ENCODE measurements around the gene PRG3. TPM values are rescaled to one million over a fixed set of nuclear protein-coding genes. Genes with fewer than 3 reads are reported as not detected.

The PRG3 gene
- total and polyA plus RNA-seq, 2 experiments from 2014 or later, result not detected

GRCh38 chr11:57358543-57358961, 22.4 kb downstream of the PRG3 start:
- peak overlapping the region; percentile 78; the same call in 1 of the 2 replicates for H3K9ac ChIP-seq
- peak; percentile 29 for DNase-seq
- 71 to 73% methylated on average over 9 of the region's 9 CpGs for WGBS, 2 experiments (ENCODE audit: low coverage in 1 of 2, low lambda C conversion rate in 2 of 2, missing lambda C conversion rate in 2 of 2)

GRCh38 chr11:57357856-57358255, 23.1 kb downstream of the PRG3 start:
- Histone ChIP-seq H3K27me3 (replicated peaks; ENCODE audit: insufficient read depth) (no peaks in the 10 kb centered on the region), H3K4me3 (peak overlapping the region; percentile 50), H3K9me3 (ENCODE audit: low read depth) (no peaks in the 10 kb centered on the region), H3K27ac (peak overlapping the region; percentile 79), H3K79me2 (ENCODE audit: insufficient read depth) (no peaks in the 10 kb centered on the region), H3K4me2 (ENCODE audit: unreplicated experiment) (peak overlapping the region; percentile 45), H4K20me1 (ENCODE audit: insufficient read depth) (no peaks in the 10 kb centered on the region), H3F3A (ENCODE audit: insufficient read depth) (peaks cover 16% of the 10 kb centered on the region), H3K9me2 (ENCODE audit: insufficient read depth) (no peaks in the 10 kb centered on the region), H3K9ac (peak overlapping the region; percentile 78), H3K36me3 (ENCODE audit: low read depth) (no peaks in the 10 kb centered on the region), H3K4me1 (ENCODE audit: insufficient read depth) (peaks cover 11% of the 10 kb centered on the region), H2AFZ (peak overlapping the region; percentile 78)
- in situ Hi-C loops (cut with MboI), result no loop called here
- DNase-seq, result peak; percentile 75
- 4 to 12% methylated on average over 6 of the region's 6 CpGs for WGBS, 2 experiments (ENCODE audit: low coverage in 1 of 2, low lambda C conversion rate in 2 of 2, missing lambda C conversion rate in 2 of 2)
- TF ChIP-seq EZH2 (IDR thresholded peaks at IDR 0.05; ENCODE audit: insufficient read depth, poor library complexity, severe bottlenecking), result no peak
- no peak for TF ChIP-seq EZH2phosphoT487 (IDR thresholded peaks at IDR 0.05; ENCODE audit: insufficient read depth, low read depth)

More at GRCh38 chr11:57358543-57358961, 22.4 kb downstream of the PRG3 start:
- Histone ChIP-seq H3K4me3 (no peak overlapping the region), H3K27ac (no peak overlapping the region), H3K4me1 (ENCODE audit: insufficient read depth) (peaks cover 11% of the 10 kb centered on the region), H3K36me3 (ENCODE audit: low read depth) (no peaks in the 10 kb centered on the region), H3K9me2 (ENCODE audit: insufficient read depth) (no peaks in the 10 kb centered on the region), H3K79me2 (ENCODE audit: insufficient read depth) (no peaks in the 10 kb centered on the region), H3K4me2 (ENCODE audit: unreplicated experiment) (no peak overlapping the region), H2AFZ (no peak overlapping the region), H3K27me3 (replicated peaks; ENCODE audit: insufficient read depth) (no peaks in the 10 kb centered on the region), H4K20me1 (ENCODE audit: insufficient read depth) (no peaks in the 10 kb centered on the region), H3F3A (ENCODE audit: insufficient read depth) (peaks cover 16% of the 10 kb centered on the region), H3K9me3 (ENCODE audit: low read depth) (no peaks in the 10 kb centered on the region)
- TF ChIP-seq EZH2 (IDR thresholded peaks at IDR 0.05; ENCODE audit: insufficient read depth, poor library complexity, severe bottlenecking), result no peak
- in situ Hi-C loops (cut with MboI), result no loop called here

GRCh38 chr11:57357310-57357709, 23.6 kb downstream of the PRG3 start:
- H3K9ac ChIP-seq, result peak overlapping the region; percentile 78
- TF ChIP-seq EZH2 (IDR thresholded peaks at IDR 0.05; ENCODE audit: insufficient read depth, poor library complexity, severe bottlenecking), result no peak
- TF ChIP-seq EZH2phosphoT487 (IDR thresholded peaks at IDR 0.05; ENCODE audit: insufficient read depth, low read depth), result no peak
- H3K27ac ChIP-seq, result peak overlapping the region; percentile 79
- peak overlapping the region; percentile 45 for H3K4me2 ChIP-seq (ENCODE audit: unreplicated experiment)
- no peak for DNase-seq
- no peak overlapping the region; the same call in 1 of the 2 replicates for H3K4me3 ChIP-seq
- no peaks in the 10 kb centered on the region for H3K79me2 ChIP-seq (ENCODE audit: insufficient read depth)
- in situ Hi-C loops (cut with MboI), result no loop called here
- H3K9me2 ChIP-seq (ENCODE audit: insufficient read depth), result no peaks in the 10 kb centered on the region
- H3F3A ChIP-seq (ENCODE audit: insufficient read depth), result peaks cover 16% of the 10 kb centered on the region
- WGBS, 2 experiments (ENCODE audit: low coverage in 1 of 2, low lambda C conversion rate in 2 of 2, missing lambda C conversion rate in 2 of 2), result 52 to 60% methylated on average over 3 of the region's 3 CpGs
- H3K9me3 ChIP-seq (ENCODE audit: low read depth), result no peaks in the 10 kb centered on the region
- H3K27me3 ChIP-seq (replicated peaks; ENCODE audit: insufficient read depth), result no peaks in the 10 kb centered on the region
- H3K4me1 ChIP-seq (ENCODE audit: insufficient read depth), result peaks cover 11% of the 10 kb centered on the region
- no peaks in the 10 kb centered on the region for H4K20me1 ChIP-seq (ENCODE audit: insufficient read depth)
- H3K36me3 ChIP-seq (ENCODE audit: low read depth), result no peaks in the 10 kb centered on the region
- H2AFZ ChIP-seq, result peak overlapping the region; percentile 78

- Histone ChIP-seq H3K4me3 (no peak overlapping the region), H3K36me3 (ENCODE audit: low read depth) (no peaks in the 10 kb centered on the region), H4K20me1 (ENCODE audit: insufficient read depth) (no peaks in the 10 kb centered on the region), H2AFZ (no peak overlapping the region), H3F3A (ENCODE audit: insufficient read depth) (peaks cover 16% of the 10 kb centered on the region), H3K27me3 (replicated peaks; ENCODE audit: insufficient read depth) (no peaks in the 10 kb centered on the region), H3K4me2 (ENCODE audit: unreplicated experiment) (no peak overlapping the region), H3K4me1 (ENCODE audit: insufficient read depth) (peaks cover 11% of the 10 kb centered on the region), H3K9ac (no peak overlapping the region), H3K9me3 (ENCODE audit: low read depth) (no peaks in the 10 kb centered on the region), H3K9me2 (ENCODE audit: insufficient read depth) (no peaks in the 10 kb centered on the region), H3K79me2 (ENCODE audit: insufficient read depth) (no peaks in the 10 kb centered on the region), H3K27ac (no peak overlapping the region)
- in situ Hi-C loops (cut with MboI), result no loop called here
- TF ChIP-seq EZH2 (IDR thresholded peaks at IDR 0.05; ENCODE audit: insufficient read depth, poor library complexity, severe bottlenecking), result no peak
- TF ChIP-seq EZH2phosphoT487 (IDR thresholded peaks at IDR 0.05; ENCODE audit: insufficient read depth, low read depth), result no peak
- WGBS, 2 experiments (ENCODE audit: low coverage in 1 of 2, low lambda C conversion rate in 2 of 2, missing lambda C conversion rate in 2 of 2), result 66 to 70% methylated on average over 9 of the region's 9 CpGs
- no peak for DNase-seq
Observed at GRCh38 chr11:57356268-57356667, 24.7 kb downstream of the PRG3 start.

GRCh38 chr11:57354699-57355098, 26.3 kb downstream of the PRG3 start:
- H3F3A ChIP-seq (ENCODE audit: insufficient read depth), result peaks cover 16% of the 10 kb centered on the region
- no peak overlapping the region for H2AFZ ChIP-seq
- WGBS, 2 experiments (ENCODE audit: low coverage in 1 of 2, low lambda C conversion rate in 2 of 2, missing lambda C conversion rate in 2 of 2), result 86 to 92% methylated on average over 6 of the region's 6 CpGs

More at GRCh38 chr11:57354699-57355098, 26.3 kb downstream of the PRG3 start:
- in situ Hi-C loops (cut with MboI), result no loop called here
- Histone ChIP-seq H3K27me3 (replicated peaks; ENCODE audit: insufficient read depth) (no peaks in the 10 kb centered on the region), H3K9me3 (ENCODE audit: low read depth) (no peaks in the 10 kb centered on the region), H3K9ac (no peak overlapping the region), H4K20me1 (ENCODE audit: insufficient read depth) (no peaks in the 10 kb centered on the region), H3K4me1 (ENCODE audit: insufficient read depth) (peaks cover 11% of the 10 kb centered on the region), H3K9me2 (ENCODE audit: insufficient read depth) (no peaks in the 10 kb centered on the region), H3K79me2 (ENCODE audit: insufficient read depth) (no peaks in the 10 kb centered on the region), H3K4me3 (no peak overlapping the region), H3K27ac (no peak overlapping the region), H3K4me2 (ENCODE audit: unreplicated experiment) (no peak overlapping the region), H3K36me3 (ENCODE audit: low read depth) (no peaks in the 10 kb centered on the region)
- DNase-seq, result no peak
- TF ChIP-seq EZH2phosphoT487 (IDR thresholded peaks at IDR 0.05; ENCODE audit: insufficient read depth, low read depth) (no peak), EZH2 (IDR thresholded peaks at IDR 0.05; ENCODE audit: insufficient read depth, poor library complexity, severe bottlenecking) (no peak)
